AG04449 (cell line): ENCODE results near the gene NUMA1.

Experiments
- CTCF ChIA-PET: fragments of 350-600 bp; formaldehyde crosslinking; extraction: SDS; loops from one replicate; lab custom pipeline; 2021; ENCODE audit warnings: antibody characterized with exemption; lab: Yijun Ruan, JAX
- POLR2A ChIA-PET: fragments of 400-600, 350-600 bp; formaldehyde crosslinking; extraction: SDS; loops from one replicate; lab custom pipeline; 2020; ENCODE audit warnings: antibody characterized with exemption, inconsistent platforms; lab: Yijun Ruan, JAX
- DNase-seq: peaks from one replicate; pipeline ENCODE4 v3.0.0-alpha.2; 2010; ENCODE audit warnings: low read depth, low spot score
- H3K4me3 ChIP-seq: 2 replicates; pipeline ENCODE4 v1.5.1; 2011; ENCODE audit warnings: low read depth, mild to moderate bottlenecking, control low read depth, low read length
- CTCF ChIP-seq: IDR thresholded peaks from one replicate; pipeline ENCODE4 v1.5.1; 2011; ENCODE audit warnings: mild to moderate bottlenecking, moderate library complexity, low read length, control low read depth, inconsistent platforms; ENCODE audit not compliant: insufficient read depth; ENCODE audit errors: missing control alignments

The NUMA1 gene

GRCh38 chr11:72102946-72103753, 22.8 kb upstream of the NUMA1 start, which contains the start of gene LAMTOR1:
Gene LAMTOR1, minus strand, starts transcription at chr11:72103297. Its CDS starts 73 bp downstream, at chr11:72103224.
- CTCF ChIA-PET: interaction anchor here (1.2 to 14.0 kb wide), 5 partner anchors 12 to 126 kb away, joined by 3 to 540 read pairs (median 17); no protein-coding TSS in a partner anchor
- peak; percentile 91 for DNase-seq
- POLR2A ChIA-PET: interaction anchor here (1.0 to 1.7 kb wide), 2 partner anchors 12 to 42 kb away, joined by 4 to 7 read pairs; no protein-coding TSS in a partner anchor
- peak within 1 kb of the TSS; percentile 78 for H3K4me3 ChIP-seq
- TF ChIP-seq CTCF: peak; percentile 40

GRCh38 chr11:72102631-72102945, 22.2 kb upstream of the NUMA1 start:
- POLR2A ChIA-PET: interaction anchor here (1.0 to 1.7 kb wide), 2 partner anchors 11 to 42 kb away, joined by 4 to 7 read pairs; no protein-coding TSS in a partner anchor
- DNase-seq: no peak
- CTCF ChIA-PET: interaction anchor here (0.6 to 14.0 kb wide), 7 partner anchors 8 to 125 kb away, joined by 3 to 540 read pairs (median 17); no protein-coding TSS in a partner anchor
- no peak for TF ChIP-seq CTCF
- H3K4me3 ChIP-seq: peak overlapping the region; percentile 78

- DNase-seq: no peak
- H3K4me3 ChIP-seq: peak overlapping the region; percentile 78
- ChIA-PET POLR2A (interaction anchor here (1.0 to 1.7 kb wide), 2 partner anchors 11 to 43 kb away, joined by 4 to 7 read pairs; no protein-coding TSS in a partner anchor), CTCF (interaction anchor here (0.6 to 14.0 kb wide), 10 partner anchors 9 to 329 kb away, joined by 3 to 540 read pairs (median 10); no protein-coding TSS in a partner anchor)
- no peak for TF ChIP-seq CTCF
Observed at GRCh38 chr11:72102162-72102561, 21.8 kb upstream of the NUMA1 start.

- ChIA-PET POLR2A (interaction anchor here (1.3 kb wide), 1 partner anchor 11 kb away, joined by 4 read pairs; no protein-coding TSS in a partner anchor), CTCF (interaction anchor here (0.6 to 14.0 kb wide), 14 partner anchors 9 to 331 kb away, joined by 3 to 540 read pairs (median 8); no protein-coding TSS in a partner anchor)
- TF ChIP-seq CTCF: no peak
Observed at GRCh38 chr11:72100462-72100861, 20.1 kb upstream of the NUMA1 start.

GRCh38 chr11:72100009-72100408, 19.7 kb upstream of the NUMA1 start:
- DNase-seq: no peak
- CTCF ChIA-PET: interaction anchor here (0.6 to 14.0 kb wide), 9 partner anchors 9 to 332 kb away, joined by 3 to 540 read pairs (median 6); no protein-coding TSS in a partner anchor
- no peak for TF ChIP-seq CTCF
- H3K4me3 ChIP-seq: no peak overlapping the region
- POLR2A ChIA-PET: interaction anchor here (0.9 kb wide), 1 partner anchor 12 kb away, joined by 3 read pairs; no protein-coding TSS in a partner anchor

More at GRCh38 chr11:72100462-72100861, 20.1 kb upstream of the NUMA1 start:
- DNase-seq: no peak
- no peak overlapping the region for H3K4me3 ChIP-seq
